K562 (cell line): ENCODE data around the gene CHD6. TPM values are rescaled to one million over a fixed set of nuclear protein-coding genes. Genes with fewer than 3 reads are reported as not detected.

Experiments used
- ATAC-seq: fragments of 200-7000 bp; cut with Tn5 transposase; 3 replicates; pipeline ENCODE4 v1.9.1; 2020; ENCODE audit warnings: moderate library complexity
- BruUV-seq: library from RNA; stranded (reverse); fragments of 400-500 nt; replicated peaks from 2 replicates; lab custom pipeline; 2021; lab: Mats Ljungman, UMichigan
- CTCF ChIA-PET: fragments of 300-600 bp; formaldehyde crosslinking; extraction: SDS; loops from one replicate; lab custom pipeline; 2021; ENCODE audit warnings: low intra/inter-chr PET ratio; lab: Yijun Ruan, JAX
- POLR2A ChIA-PET: fragments of 300-600, 350-650 bp; sonication (Branson Sonifier 250); formaldehyde crosslinking; extraction: SDS; loops from one replicate; lab custom pipeline; 2021; ENCODE audit warnings: antibody characterized with exemption, inconsistent platforms; lab: Yijun Ruan, JAX
- DNase-seq, 4 experiments: peaks; one replicate each; pipeline versions ENCODE4 v3.0.0 to v3.0.0-alpha.2; 2011 to 2018; ENCODE audit warnings: low spot score in 3 of 4, mixed read lengths in 3 of 4; ENCODE audit errors: extremely low read depth in 1 of 4
- FAIRE-seq: peaks from 2 replicates; lab custom pipeline; 2011; peaks lifted over from hg19 to GRCh38; lab: Jason Lieb, UNC
- H2AFZ ChIP-seq: 2 replicates; pipeline ENCODE4 v1.6.0; 2011; ENCODE audit warnings: low read depth, low read length, control low read depth, inconsistent platforms
- H3K27ac ChIP-seq: fragments of 200-600 bp; 3 replicates; pipeline ENCODE4 v1.8.0; 2011; ENCODE audit warnings: low read depth, mild to moderate bottlenecking, control low read depth, inconsistent platforms, low read length, moderate library complexity, mixed read lengths; ENCODE audit errors: extremely low read depth
- H3K27me3 ChIP-seq, 2 experiments: fragments of 300-600 bp in 1 of 2; 2 replicates in 1 of 2; 3 replicates in 1 of 2; pipeline versions ENCODE4 v1.6.0 to v1.8.0; 2011; ENCODE audit warnings: inconsistent platforms in 2 of 2, low read length in 2 of 2, mild to moderate bottlenecking in 1 of 2, mixed read lengths in 1 of 2, moderate library complexity in 1 of 2; ENCODE audit not compliant: control insufficient read depth in 2 of 2, insufficient read depth in 2 of 2
- H3K36me3 ChIP-seq: fragments of 300-600 bp; 3 replicates; pipeline ENCODE4 v1.8.0; 2011; ENCODE audit warnings: mild to moderate bottlenecking, low read length, inconsistent platforms; ENCODE audit not compliant: control insufficient read depth, insufficient read depth
- H3K4me1 ChIP-seq, 2 experiments: fragments of 200-600 bp in 1 of 2; replicated peaks in 1 of 2; 2 replicates in 1 of 2; 3 replicates in 1 of 2; pipeline versions ENCODE4 v1.5.1 to v1.8.0; 2011; ENCODE audit warnings: inconsistent platforms in 2 of 2, low read length in 2 of 2, mild to moderate bottlenecking in 1 of 2, mixed read lengths in 1 of 2, moderate library complexity in 1 of 2; ENCODE audit not compliant: control insufficient read depth in 2 of 2, insufficient read depth in 2 of 2
- H3K4me2 ChIP-seq: 2 replicates; pipeline ENCODE4 v1.6.1; 2011; ENCODE audit warnings: low read length, control low read depth, inconsistent platforms, mixed read lengths; ENCODE audit not compliant: insufficient read depth
- H3K4me3 ChIP-seq: fragments of 200-600 bp; sonication (generic), shearing (Covaris generic); 2 replicates; pipeline ENCODE4 v1.5.1; 2016; ENCODE audit warnings: control low read depth, inconsistent platforms
- H3K79me2 ChIP-seq: fragments of 200-600 bp; 3 replicates; pipeline ENCODE4 v1.8.0; 2011; ENCODE audit warnings: low read length, inconsistent platforms; ENCODE audit not compliant: control insufficient read depth, insufficient read depth
- H3K9ac ChIP-seq, 2 experiments: 2 replicates each; pipeline versions ENCODE4 v1.6.0 to v1.6.1; 2011; ENCODE audit warnings: low read depth in 2 of 2, low read length in 2 of 2, control low read depth in 1 of 2, inconsistent platforms in 1 of 2, mild to moderate bottlenecking in 1 of 2, mixed read lengths in 1 of 2; ENCODE audit not compliant: insufficient read depth in 1 of 2
- H3K9me1 ChIP-seq: one replicate; pipeline ENCODE4 v1.6.0; 2011; ENCODE audit warnings: inconsistent platforms, mild to moderate bottlenecking, low read length, moderate library complexity; ENCODE audit not compliant: control insufficient read depth, insufficient read depth
- H3K9me3 ChIP-seq: replicated peaks from 2 replicates; pipeline ENCODE4 v1.5.1; 2011; ENCODE audit warnings: low read depth, low read length, inconsistent platforms; ENCODE audit not compliant: control insufficient read depth, insufficient read depth
- H4K20me1 ChIP-seq: replicated peaks from 2 replicates; pipeline ENCODE4 v1.6.1; 2011; ENCODE audit warnings: low read length, inconsistent platforms, mixed read lengths; ENCODE audit not compliant: control insufficient read depth, insufficient read depth
- BACH1 ChIP-seq: fragments of 200-800 bp; sonication (Bioruptor generic); IDR thresholded peaks from 2 replicates; pipeline ENCODE4 v1.6.1; 2016; ENCODE audit warnings: missing genetic modification characterization, missing compliant biosample characterization
- CHD2 ChIP-seq: IDR thresholded peaks from 2 replicates; pipeline ENCODE4 v1.6.1; 2011; ENCODE audit warnings: low read depth, low read length
- GATAD2B ChIP-seq: fragments of 450-650 bp; IDR thresholded peaks from 2 replicates; pipeline ENCODE4 v1.6.1; 2017; ENCODE audit warnings: mild to moderate bottlenecking, borderline replicate concordance
- GTF3C2 ChIP-seq: IDR thresholded peaks from 3 replicates; pipeline ENCODE4 v1.6.1; 2011; ENCODE audit warnings: borderline replicate concordance, mild to moderate bottlenecking, moderate library complexity; ENCODE audit not compliant: insufficient read length; ENCODE audit errors: extremely low read depth
- KLF16 ChIP-seq: IDR thresholded peaks from 2 replicates; pipeline ENCODE4 v1.6.1; 2016; ENCODE audit warnings: antibody characterized with exemption
- NELFE ChIP-seq: IDR thresholded peaks from 2 replicates; pipeline ENCODE4 v1.6.1; 2011; ENCODE audit warnings: mild to moderate bottlenecking; ENCODE audit not compliant: insufficient read depth, insufficient read length
- NONO ChIP-seq, 2 experiments: fragments of 200-400 bp in 1 of 2; fragments of 450-650 bp in 1 of 2; formaldehyde crosslinking in 1 of 2; IDR thresholded peaks; 2 replicates each; pipeline ENCODE4 v1.6.1; 2017; ENCODE audit warnings: low read depth in 2 of 2, mild to moderate bottlenecking in 2 of 2, moderate library complexity in 2 of 2, low read length in 1 of 2
- PTRF ChIP-seq: fragments of 450-650 bp; IDR thresholded peaks from 2 replicates; pipeline ENCODE4 v1.6.1; 2016; ENCODE audit warnings: mild to moderate bottlenecking, missing genetic modification characterization, missing compliant biosample characterization
- SMAD1 ChIP-seq: fragments of 150-350 bp; IDR thresholded peaks from 2 replicates; pipeline ENCODE4 v1.6.1; 2014; ENCODE audit warnings: low read length, low read depth; ENCODE audit not compliant: partially characterized antibody
- ZNF124 ChIP-seq: sonication (generic); formaldehyde crosslinking; IDR thresholded peaks from 2 replicates; pipeline ENCODE4 v1.8.1; 2022; ENCODE audit warnings: missing genetic modification reagents
- ZNF507 ChIP-seq: conservative IDR thresholded peaks from 2 replicates; pipeline ENCODE4 v1.6.1; 2017; ENCODE audit warnings: missing genetic modification characterization, missing compliant biosample characterization
- ZNF586 ChIP-seq: fragments of 450-650 bp; formaldehyde crosslinking; conservative IDR thresholded peaks from 2 replicates; pipeline ENCODE4 v1.4.0; 2020; ENCODE audit warnings: mild to moderate bottlenecking, moderate library complexity
- ZNF696 ChIP-seq: fragments of 250-450 bp; sonication (Bioruptor Pico); conservative IDR thresholded peaks from 2 replicates; pipeline ENCODE4 v1.4.0; 2020; ENCODE audit warnings: mild to moderate bottlenecking, moderate library complexity
- WGBS: fragments of 100-300 bp; shearing (Covaris generic); methylation state at CpG from one replicate; pipeline ENCODE4 v1.1.6; 2016; ENCODE audit warnings: low coverage, mixed read lengths; ENCODE audit not compliant: insufficient coverage; ENCODE audit errors: missing lambda C conversion rate; 5-methylcytosine and 5-hydroxymethylcytosine counted together
- in situ Hi-C: fragments of 300-500 bp; cut with MboI; formaldehyde crosslinking; loops from 4 replicates; pipeline ENCODE4 v1.15.0; 2018; ENCODE audit warnings: inconsistent platforms, mixed read lengths
- intact Hi-C: fragments of 100-400 bp; cut with micrococcal nuclease; formaldehyde crosslinking; loops from 2 replicates; pipeline ENCODE4 v1.14.2; 2022
- polyA plus RNA-seq, 8 experiments: library from polyadenylated mRNA; depleted of rRNA in 4 of 8; stranded (reverse) in 5 of 8; unstranded in 3 of 8; fragments of >200 nt; fragmentation: Nextera tagmentation in 2 of 8; fragmentation: Illumina TruSeq in 1 of 8; extraction: Ambion mirVana in 2 of 8; extraction: Trizol in 1 of 8; gene quantifications; 2 replicates each; pipeline versions ENCODE4 v1.2.1 to v1.2.3, GENCODE V29; 2011 to 2014; ENCODE audit warnings: inconsistent platforms in 1 of 8, missing spikeins in 1 of 8
- total RNA-seq, 7 experiments: library from RNA; depleted of rRNA in 6 of 7; stranded (reverse); fragments of >200 nt in 6 of 7; fragmentation: Illumina TruSeq in 2 of 7; extraction: Trizol in 2 of 7; gene quantifications; 2 replicates each; pipeline versions ENCODE4 v1.2.1 to v1.2.3, GENCODE V29; 2011 to 2021; ENCODE audit warnings: low replicate concordance in 1 of 7
- TF ChIP-seq, protein P1 (sequence below), 2 experiments: IDR thresholded peaks; 2 replicates each; pipeline ENCODE4 v1.6.1; 2011; ENCODE audit warnings: borderline replicate concordance in 1 of 2, control low read depth in 1 of 2, low read depth in 1 of 2, low read length in 1 of 2, mild to moderate bottlenecking in 1 of 2, mixed read lengths in 1 of 2, moderate library complexity in 1 of 2; ENCODE audit not compliant: insufficient read depth in 1 of 2, insufficient read length in 1 of 2, poor library complexity in 1 of 2, severe bottlenecking in 1 of 2; ENCODE audit errors: extremely low read depth in 1 of 2
- TF ChIP-seq, protein P2 (sequence below): fragments of 250-450 bp; sonication (Bioruptor Pico); IDR thresholded peaks from 2 replicates; pipeline ENCODE4 v1.5.0; 2020; ENCODE audit warnings: mild to moderate bottlenecking, borderline replicate concordance

Gene CHD6
- total and polyA plus RNA-seq, 9 of the 15 experiments (the other 6 are each of a cell fraction or from before 2014, with no cell fraction given): 3.9 to 24.2 (median 12.8) TPM

DNA sequence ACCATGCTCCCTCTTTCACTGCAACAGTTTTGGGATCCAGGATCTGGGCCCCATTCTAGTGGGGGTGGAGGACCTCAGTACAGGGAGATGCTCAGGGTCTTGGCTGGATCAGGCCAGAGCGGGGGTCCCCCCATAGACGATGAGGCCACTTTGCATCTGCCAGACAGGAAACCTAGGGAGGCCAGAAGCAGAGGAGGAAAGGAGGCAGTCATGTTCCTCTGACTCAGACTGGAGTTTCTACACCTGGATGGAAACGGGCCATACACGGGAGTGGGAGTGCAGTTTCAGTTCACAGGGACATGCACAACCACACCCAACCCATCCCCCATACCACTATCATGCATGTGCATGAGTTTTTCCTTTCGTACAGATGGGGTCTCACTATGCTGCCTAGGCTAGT is 248.0 kb downstream of the CHD6 start (continued):
- no peak for TF ChIP-seq GTF3C2

GRCh38 chr20:41369673-41370072 is 248.5 kb downstream of the CHD6 start:
- ATAC-seq (no peak), DNase-seq (no peak), FAIRE-seq (no peak)
- Histone ChIP-seq H3K9ac (no peak overlapping the region), H3K4me3 (no peak overlapping the region), H2AFZ (no peak overlapping the region), H3K4me1 (peaks cover 0 to 17% of the 10 kb centered on the region in 2 experiments; a peak in 2 of 5 replicates), H3K9me3 (no peaks in the 10 kb centered on the region), H3K27ac (no peak overlapping the region), H3K79me2 (no peaks in the 10 kb centered on the region), H4K20me1 (peaks cover 15% of the 10 kb centered on the region), H3K4me2 (no peak overlapping the region), H3K9me1 (no peaks in the 10 kb centered on the region), H3K36me3 (no peaks in the 10 kb centered on the region), H3K27me3 (peaks cover 21 to 59% of the 10 kb centered on the region in 2 experiments; a peak in 4 of 5 replicates)
- WGBS: 7% methylated on average over 2 of the region's 2 CpGs
- intact Hi-C loops (no loop called here), in situ Hi-C loops (no loop called here)
- POLR2A ChIA-PET: interaction anchor here (0.6 to 1.0 kb wide), 2 partner anchors 11 to 506 kb away, joined by 3 to 4 read pairs; no protein-coding TSS in a partner anchor
- CTCF ChIA-PET: no interaction called here
- no TSS peak for BruUV-seq
- TF ChIP-seq ZNF696 (CRISPR knock-in tag) (no peak), SMAD1 (no peak), CHD2 (no peak), KLF16 (no peak), ZNF586 (no peak), NONO (IDR thresholded peaks at IDR 0.05; ENCODE audit: low read depth in 2 of 2, low read length in 1 of 2) (no peak), NELFE (no peak), GATAD2B (no peak), ZNF507 (tag) (no peak), ZNF124 (CRISPR knock-in tag) (no peak), PTRF (no peak), BACH1 (tag) (no peak)
- TF ChIP-seq, protein P1, sequence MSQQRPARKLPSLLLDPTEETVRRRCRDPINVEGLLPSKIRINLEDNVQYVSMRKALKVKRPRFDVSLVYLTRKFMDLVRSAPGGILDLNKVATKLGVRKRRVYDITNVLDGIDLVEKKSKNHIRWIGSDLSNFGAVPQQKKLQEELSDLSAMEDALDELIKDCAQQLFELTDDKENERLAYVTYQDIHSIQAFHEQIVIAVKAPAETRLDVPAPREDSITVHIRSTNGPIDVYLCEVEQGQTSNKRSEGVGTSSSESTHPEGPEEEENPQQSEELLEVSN (IDR thresholded peaks at IDR 0.05; ENCODE audit: borderline replicate concordance in 1 of 2, extremely low read depth in 1 of 2, insufficient read depth in 1 of 2, insufficient read length in 1 of 2, low read depth in 1 of 2, low read length in 1 of 2, poor library complexity in 1 of 2, severe bottlenecking in 1 of 2): no peak
- TF ChIP-seq, protein P2, sequence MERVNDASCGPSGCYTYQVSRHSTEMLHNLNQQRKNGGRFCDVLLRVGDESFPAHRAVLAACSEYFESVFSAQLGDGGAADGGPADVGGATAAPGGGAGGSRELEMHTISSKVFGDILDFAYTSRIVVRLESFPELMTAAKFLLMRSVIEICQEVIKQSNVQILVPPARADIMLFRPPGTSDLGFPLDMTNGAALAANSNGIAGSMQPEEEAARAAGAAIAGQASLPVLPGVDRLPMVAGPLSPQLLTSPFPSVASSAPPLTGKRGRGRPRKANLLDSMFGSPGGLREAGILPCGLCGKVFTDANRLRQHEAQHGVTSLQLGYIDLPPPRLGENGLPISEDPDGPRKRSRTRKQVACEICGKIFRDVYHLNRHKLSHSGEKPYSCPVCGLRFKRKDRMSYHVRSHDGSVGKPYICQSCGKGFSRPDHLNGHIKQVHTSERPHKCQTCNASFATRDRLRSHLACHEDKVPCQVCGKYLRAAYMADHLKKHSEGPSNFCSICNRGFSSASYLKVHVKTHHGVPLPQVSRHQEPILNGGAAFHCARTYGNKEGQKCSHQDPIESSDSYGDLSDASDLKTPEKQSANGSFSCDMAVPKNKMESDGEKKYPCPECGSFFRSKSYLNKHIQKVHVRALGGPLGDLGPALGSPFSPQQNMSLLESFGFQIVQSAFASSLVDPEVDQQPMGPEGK (CRISPR knock-in tag): no peak
